Choroid plexus epithelial cell (primary cell): ENCODE data around the gene OARD1.

Source experiments
- DNase-seq: peaks from one replicate; pipeline ENCODE4 v3.0.0-alpha.2; 2010; ENCODE audit warnings: low read depth
- H3K4me3 ChIP-seq: 2 replicates; pipeline ENCODE4 v1.5.1; 2011; ENCODE audit warnings: low read depth, mild to moderate bottlenecking, control low read depth, low read length, moderate library complexity
- CTCF ChIP-seq: conservative IDR thresholded peaks from 2 replicates; pipeline ENCODE4 v1.5.1; 2011; ENCODE audit warnings: low read depth, mild to moderate bottlenecking, control low read depth, inconsistent platforms, low read length, moderate library complexity

Gene OARD1

GRCh38 chr6:41056768-41057490 is 15.2 kb downstream of the OARD1 start:
- H3K4me3 ChIP-seq: no peak overlapping the region
- DNase-seq: no peak
- TF ChIP-seq CTCF: no peak

GRCh38 chr6:41055149-41055548 is 17.0 kb downstream of the OARD1 start:
- DNase-seq: no peak
- no peak for TF ChIP-seq CTCF
- no peak overlapping the region for H3K4me3 ChIP-seq

GRCh38 chr6:41054511-41054910 is 17.6 kb downstream of the OARD1 start:
- no peak overlapping the region for H3K4me3 ChIP-seq
- no peak for TF ChIP-seq CTCF
- DNase-seq: no peak

- H3K4me3 ChIP-seq: no peak within 1 kb of the TSS
- no peak for DNase-seq
Observed at GRCh38 chr6:41053041-41053440, 19.1 kb downstream of the OARD1 start, which contains the start of gene APOBEC2. Gene APOBEC2 (plus strand): TSS chr6:41053202. CDS start chr6:41053348, 146 bp downstream.

GRCh38 chr6:41051873-41052272 is 20.3 kb downstream of the OARD1 start:
- DNase-seq: no peak
- no peak overlapping the region for H3K4me3 ChIP-seq

More at GRCh38 chr6:41053041-41053440, 19.1 kb downstream of the OARD1 start, which contains the start of gene APOBEC2:
- TF ChIP-seq CTCF: no peak

GRCh38 chr6:41050536-41050935 is 21.6 kb downstream of the OARD1 start:
- DNase-seq: no peak
- TF ChIP-seq CTCF: no peak
- H3K4me3 ChIP-seq: no peak overlapping the region

More at GRCh38 chr6:41051873-41052272, 20.3 kb downstream of the OARD1 start:
- no peak for TF ChIP-seq CTCF

GRCh38 chr6:41049955-41050354 is 22.2 kb downstream of the OARD1 start:
- no peak for DNase-seq
- no peak overlapping the region for H3K4me3 ChIP-seq
- TF ChIP-seq CTCF: no peak
